ENCODE results near the gene LRRC2.

LRRC2 gene

DNA sequence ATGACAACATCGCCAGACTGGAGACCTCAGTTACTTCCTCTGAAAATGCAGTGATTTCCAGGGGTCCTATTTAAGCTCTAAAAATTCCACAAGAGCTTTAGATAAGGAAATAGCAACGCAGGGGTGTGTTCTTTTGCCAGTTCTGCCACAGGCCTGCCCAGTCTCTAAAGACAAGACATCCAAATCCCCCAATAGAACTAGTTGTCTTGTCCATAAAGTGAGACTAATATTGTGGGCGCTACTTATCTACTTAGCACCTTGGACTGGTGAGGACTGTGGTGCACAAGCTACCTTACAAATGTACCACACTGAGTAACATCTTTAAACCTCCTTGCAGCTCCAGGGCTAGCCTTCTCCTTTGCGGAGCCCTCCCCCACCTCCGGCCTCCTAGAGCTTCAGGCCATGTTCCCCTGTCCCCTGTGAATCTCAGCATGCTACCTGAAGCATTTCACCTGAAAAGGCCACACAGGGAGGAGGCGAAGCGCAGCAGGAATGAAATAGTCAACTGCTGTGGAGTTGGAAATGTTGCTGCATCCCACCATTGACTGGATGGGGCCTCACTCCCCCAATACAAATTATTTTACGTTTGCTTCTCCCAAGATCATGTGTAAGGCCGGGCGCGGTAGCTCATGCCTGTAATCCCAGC lies 9.6 kb upstream of the LRRC2 start:
- DNase-seq (ENCODE audit: insufficient read length, low spot score), result no peak
- no peak for FAIRE-seq
- TF ChIP-seq TAF1 (IDR thresholded peaks at IDR 0.05; ENCODE audit: low read depth, low read length), result no peak
- no peak for TF ChIP-seq POU2F2 (IDR thresholded peaks at IDR 0.05; ENCODE audit: low read depth, low read length)
- TF ChIP-seq POLR2A (IDR thresholded peaks at IDR 0.05; ENCODE audit: low read depth, low read length), result no peak
- TF ChIP-seq SPI1 (IDR thresholded peaks at IDR 0.05; ENCODE audit: low read depth, low read length), result no peak
- no peak for TF ChIP-seq PAX5 (IDR thresholded peaks at IDR 0.05; ENCODE audit: insufficient read depth, low read length, severe bottlenecking)
- TF ChIP-seq POLR2AphosphoS5 (IDR thresholded peaks at IDR 0.05; ENCODE audit: low read depth, low read length), result no peak

GRCh38 chr3:46574881-46575576 lies 8.9 kb upstream of the LRRC2 start:
- TF ChIP-seq POLR2AphosphoS5 (IDR thresholded peaks at IDR 0.05; ENCODE audit: low read depth, low read length), result no peak
- no peak for TF ChIP-seq SPI1 (IDR thresholded peaks at IDR 0.05; ENCODE audit: low read depth, low read length)
- no peak for TF ChIP-seq PAX5 (IDR thresholded peaks at IDR 0.05; ENCODE audit: insufficient read depth, low read length, severe bottlenecking)
- no peak for TF ChIP-seq POLR2A (IDR thresholded peaks at IDR 0.05; ENCODE audit: low read depth, low read length)
- no peak for TF ChIP-seq TAF1 (IDR thresholded peaks at IDR 0.05; ENCODE audit: low read depth, low read length)
- TF ChIP-seq POU2F2 (IDR thresholded peaks at IDR 0.05; ENCODE audit: low read depth, low read length), result no peak
- no peak for DNase-seq (ENCODE audit: insufficient read length, low spot score)
- no peak for FAIRE-seq

- DNase-seq (ENCODE audit: insufficient read length, low spot score) (no peak), FAIRE-seq (no peak)
- no peak for TF ChIP-seq POLR2A (IDR thresholded peaks at IDR 0.05; ENCODE audit: low read depth, low read length)
- no peak for TF ChIP-seq SPI1 (IDR thresholded peaks at IDR 0.05; ENCODE audit: low read depth, low read length)
Observed at GRCh38 chr3:46574243-46574646, 8.1 kb upstream of the LRRC2 start.

DNA sequence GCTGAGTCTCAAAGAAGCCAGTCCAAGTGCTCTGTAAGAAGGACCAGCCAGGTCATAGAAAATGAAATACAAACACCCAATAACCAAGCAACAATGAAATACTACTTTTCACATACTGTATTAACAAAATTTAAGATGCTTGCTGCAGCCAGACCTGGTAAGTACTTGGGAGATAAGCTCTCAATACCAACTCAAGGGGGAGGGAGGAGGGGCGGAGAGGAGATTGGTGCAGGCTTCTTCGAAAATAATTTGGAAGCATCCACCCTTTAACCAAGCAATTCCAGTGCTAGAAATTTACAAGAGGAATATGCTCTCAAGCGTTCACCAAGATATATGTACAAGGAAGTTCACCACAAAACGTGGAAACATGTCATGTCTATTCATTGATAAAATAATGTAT lies 7.6 kb upstream of the LRRC2 start:
- FAIRE-seq (no peak), DNase-seq (ENCODE audit: insufficient read length, low spot score) (no peak)
- TF ChIP-seq TAF1 (IDR thresholded peaks at IDR 0.05; ENCODE audit: low read depth, low read length) (no peak), POLR2A (IDR thresholded peaks at IDR 0.05; ENCODE audit: low read depth, low read length) (no peak), SPI1 (IDR thresholded peaks at IDR 0.05; ENCODE audit: low read depth, low read length) (no peak), POLR2AphosphoS5 (IDR thresholded peaks at IDR 0.05; ENCODE audit: low read depth, low read length) (no peak), POU2F2 (IDR thresholded peaks at IDR 0.05; ENCODE audit: low read depth, low read length) (no peak), PAX5 (IDR thresholded peaks at IDR 0.05; ENCODE audit: insufficient read depth, low read length, severe bottlenecking) (no peak)

DNA sequence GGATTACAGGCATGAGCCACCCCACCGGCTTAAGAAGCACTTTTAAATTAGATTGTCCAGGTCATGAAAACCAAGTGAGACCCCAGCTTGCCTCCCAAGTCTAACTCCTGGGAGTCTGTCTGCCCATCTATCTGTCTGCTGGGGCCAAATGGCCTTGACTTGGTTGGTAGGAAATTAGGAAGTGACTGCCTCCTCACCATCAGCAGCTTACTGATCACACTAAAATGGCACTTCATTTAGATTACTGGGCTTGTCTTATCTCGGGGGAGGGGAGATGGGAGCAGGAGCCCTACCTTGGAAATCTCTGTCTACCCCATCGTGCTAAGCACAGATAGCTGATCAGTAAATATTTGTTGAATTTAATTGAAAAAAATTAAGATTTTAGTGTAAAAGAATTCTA lies 5.6 kb upstream of the LRRC2 start:
- DNase-seq (ENCODE audit: insufficient read length, low spot score) (no peak), FAIRE-seq (no peak)
- no peak for TF ChIP-seq POU2F2 (IDR thresholded peaks at IDR 0.05; ENCODE audit: low read depth, low read length)
- no peak for TF ChIP-seq POLR2A (IDR thresholded peaks at IDR 0.05; ENCODE audit: low read depth, low read length)
- no peak for TF ChIP-seq POLR2AphosphoS5 (IDR thresholded peaks at IDR 0.05; ENCODE audit: low read depth, low read length)
- TF ChIP-seq TAF1 (IDR thresholded peaks at IDR 0.05; ENCODE audit: low read depth, low read length), result no peak
- no peak for TF ChIP-seq SPI1 (IDR thresholded peaks at IDR 0.05; ENCODE audit: low read depth, low read length)
- no peak for TF ChIP-seq PAX5 (IDR thresholded peaks at IDR 0.05; ENCODE audit: insufficient read depth, low read length, severe bottlenecking)

GRCh38 chr3:46565607-46566039 lies 479 bp downstream of the LRRC2 start:
- FAIRE-seq (no peak), DNase-seq (ENCODE audit: insufficient read length, low spot score) (no peak)
- no peak for TF ChIP-seq POLR2A (IDR thresholded peaks at IDR 0.05; ENCODE audit: low read depth, low read length)
- TF ChIP-seq POU2F2 (IDR thresholded peaks at IDR 0.05; ENCODE audit: low read depth, low read length), result no peak
- TF ChIP-seq PAX5 (IDR thresholded peaks at IDR 0.05; ENCODE audit: insufficient read depth, low read length, severe bottlenecking), result no peak
- TF ChIP-seq SPI1 (IDR thresholded peaks at IDR 0.05; ENCODE audit: low read depth, low read length), result no peak
- TF ChIP-seq POLR2AphosphoS5 (IDR thresholded peaks at IDR 0.05; ENCODE audit: low read depth, low read length), result no peak
- no peak for TF ChIP-seq TAF1 (IDR thresholded peaks at IDR 0.05; ENCODE audit: low read depth, low read length)

DNA sequence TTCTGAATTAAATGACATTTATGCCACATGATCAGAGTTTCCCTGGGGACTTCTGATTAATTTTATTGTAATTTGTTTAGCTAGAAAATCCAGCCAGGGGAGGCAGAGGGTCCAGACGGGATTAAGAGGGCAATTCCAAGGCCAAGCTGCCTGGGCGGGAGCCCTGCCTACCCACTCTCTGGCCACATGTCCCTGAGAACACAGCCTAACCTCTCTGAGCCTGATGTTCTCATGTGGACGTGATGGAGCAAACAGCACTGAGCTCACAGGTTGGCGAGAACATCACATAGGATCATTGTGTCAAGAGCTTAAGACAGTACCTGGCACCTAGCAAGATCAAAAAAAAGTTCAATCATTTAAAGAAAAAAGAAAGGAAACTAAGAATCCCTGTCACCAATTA lies 1.0 kb downstream of the LRRC2 start:
- FAIRE-seq (no peak), DNase-seq (ENCODE audit: insufficient read length, low spot score) (no peak)
- TF ChIP-seq POLR2A (IDR thresholded peaks at IDR 0.05; ENCODE audit: low read depth, low read length) (no peak), PAX5 (IDR thresholded peaks at IDR 0.05; ENCODE audit: insufficient read depth, low read length, severe bottlenecking) (no peak), POU2F2 (IDR thresholded peaks at IDR 0.05; ENCODE audit: low read depth, low read length) (no peak), TAF1 (IDR thresholded peaks at IDR 0.05; ENCODE audit: low read depth, low read length) (no peak), POLR2AphosphoS5 (IDR thresholded peaks at IDR 0.05; ENCODE audit: low read depth, low read length) (no peak), SPI1 (IDR thresholded peaks at IDR 0.05; ENCODE audit: low read depth, low read length) (no peak)

GRCh38 chr3:46564190-46565021 lies 1.7 kb downstream of the LRRC2 start:
- DNase-seq (ENCODE audit: insufficient read length, low spot score), result no peak
- TF ChIP-seq PAX5 (IDR thresholded peaks at IDR 0.05; ENCODE audit: insufficient read depth, low read length, severe bottlenecking), result no peak
- no peak for FAIRE-seq

DNA sequence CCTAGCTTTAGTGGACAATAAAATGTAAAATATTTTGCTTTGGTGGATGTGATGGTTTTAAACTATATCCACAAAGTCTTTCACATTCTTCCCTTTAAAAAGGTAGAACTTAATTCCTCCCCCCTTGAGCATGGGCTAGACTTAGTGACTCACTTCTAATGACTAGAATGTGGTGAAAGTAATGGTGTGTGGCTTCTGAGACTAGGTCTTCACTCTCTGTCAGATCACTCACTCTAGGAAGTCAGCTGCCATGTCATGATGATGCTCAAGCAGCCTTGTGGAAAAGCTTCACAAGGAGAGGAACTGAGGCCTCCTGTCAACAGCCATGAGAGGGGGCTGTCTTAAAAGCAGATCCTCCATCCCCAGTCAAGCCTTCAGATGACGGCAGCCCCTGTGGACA lies 4.2 kb downstream of the LRRC2 start:
- TF ChIP-seq POLR2AphosphoS5 (IDR thresholded peaks at IDR 0.05; ENCODE audit: low read depth, low read length), result no peak
- TF ChIP-seq PAX5 (IDR thresholded peaks at IDR 0.05; ENCODE audit: insufficient read depth, low read length, severe bottlenecking), result no peak
- TF ChIP-seq POLR2A (IDR thresholded peaks at IDR 0.05; ENCODE audit: low read depth, low read length), result no peak
- DNase-seq (ENCODE audit: insufficient read length, low spot score), result no peak
- FAIRE-seq, result no peak

Measured in GM12891 (cell line).